ENCODE data around the gene RMRP. TPM values are rescaled to one million over a fixed set of nuclear protein-coding genes. Genes with fewer than 3 reads are reported as not detected.
"Not testable (repeated sequence)": the region's sequence is repeated elsewhere in the genome, so short reads cannot be mapped to it uniquely, and the experiment has no call there.

The RMRP gene
- total RNA-seq, 1 donor from 2014 or later: 35,708 TPM

DNA sequence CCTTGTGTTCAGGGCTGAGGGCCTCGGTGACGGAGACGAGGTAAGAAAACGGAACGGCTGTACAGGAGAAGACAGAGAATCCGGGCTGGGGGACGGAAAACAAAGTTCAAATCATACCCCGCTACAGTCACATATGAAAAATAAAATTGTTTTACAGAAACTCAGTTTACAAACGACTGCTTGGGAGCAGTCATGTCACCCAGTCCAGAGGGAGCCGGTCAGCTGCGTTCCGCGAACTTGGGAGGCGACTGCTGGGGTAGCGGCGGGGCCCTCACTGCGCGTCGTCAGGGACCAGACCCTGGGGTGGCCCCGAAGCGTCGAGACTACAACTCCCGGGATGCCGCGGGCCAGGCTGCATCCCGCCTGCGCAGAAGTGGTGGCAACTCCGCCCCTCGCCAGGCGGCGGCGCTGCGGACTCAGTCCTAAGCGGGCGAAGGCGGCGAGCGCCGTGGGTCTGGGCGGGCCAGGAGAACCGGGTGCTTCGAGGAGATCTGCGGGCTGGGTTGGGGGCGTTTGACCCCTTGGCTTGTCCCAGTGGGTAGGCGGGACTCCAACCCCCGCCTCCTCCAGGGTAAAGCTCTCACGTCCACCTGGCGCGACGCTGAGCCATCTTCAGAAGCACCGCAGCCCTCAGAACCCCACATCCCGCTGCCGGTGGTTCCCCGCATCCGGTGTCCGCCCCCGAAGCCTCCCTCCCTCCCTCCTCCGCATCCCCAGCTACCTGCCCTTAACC, 11.1 kb downstream of the RMRP start:
- peak; percentile 96 for DNase-seq
- Mint-ChIP-seq H3K27ac (ENCODE audit: unreplicated experiment) (peak overlapping the region; percentile 95), H3K9me3 (ENCODE audit: unreplicated experiment) (peaks cover 17% of the 10 kb centered on the region), H3K27me3 (ENCODE audit: unreplicated experiment) (peaks cover 24% of the 10 kb centered on the region), H3K36me3 (ENCODE audit: unreplicated experiment) (peaks cover 5% of the 10 kb centered on the region), H3K4me1 (ENCODE audit: low read depth, unreplicated experiment) (peaks cover 27% of the 10 kb centered on the region), H3K4me3 (ENCODE audit: unreplicated experiment) (peak overlapping the region; percentile 100)
- TF ChIP-seq, protein P1, sequence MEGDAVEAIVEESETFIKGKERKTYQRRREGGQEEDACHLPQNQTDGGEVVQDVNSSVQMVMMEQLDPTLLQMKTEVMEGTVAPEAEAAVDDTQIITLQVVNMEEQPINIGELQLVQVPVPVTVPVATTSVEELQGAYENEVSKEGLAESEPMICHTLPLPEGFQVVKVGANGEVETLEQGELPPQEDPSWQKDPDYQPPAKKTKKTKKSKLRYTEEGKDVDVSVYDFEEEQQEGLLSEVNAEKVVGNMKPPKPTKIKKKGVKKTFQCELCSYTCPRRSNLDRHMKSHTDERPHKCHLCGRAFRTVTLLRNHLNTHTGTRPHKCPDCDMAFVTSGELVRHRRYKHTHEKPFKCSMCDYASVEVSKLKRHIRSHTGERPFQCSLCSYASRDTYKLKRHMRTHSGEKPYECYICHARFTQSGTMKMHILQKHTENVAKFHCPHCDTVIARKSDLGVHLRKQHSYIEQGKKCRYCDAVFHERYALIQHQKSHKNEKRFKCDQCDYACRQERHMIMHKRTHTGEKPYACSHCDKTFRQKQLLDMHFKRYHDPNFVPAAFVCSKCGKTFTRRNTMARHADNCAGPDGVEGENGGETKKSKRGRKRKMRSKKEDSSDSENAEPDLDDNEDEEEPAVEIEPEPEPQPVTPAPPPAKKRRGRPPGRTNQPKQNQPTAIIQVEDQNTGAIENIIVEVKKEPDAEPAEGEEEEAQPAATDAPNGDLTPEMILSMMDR (IDR thresholded peaks at IDR 0.05; ENCODE audit: partially characterized antibody, unreplicated experiment): peak; percentile 93

DNA sequence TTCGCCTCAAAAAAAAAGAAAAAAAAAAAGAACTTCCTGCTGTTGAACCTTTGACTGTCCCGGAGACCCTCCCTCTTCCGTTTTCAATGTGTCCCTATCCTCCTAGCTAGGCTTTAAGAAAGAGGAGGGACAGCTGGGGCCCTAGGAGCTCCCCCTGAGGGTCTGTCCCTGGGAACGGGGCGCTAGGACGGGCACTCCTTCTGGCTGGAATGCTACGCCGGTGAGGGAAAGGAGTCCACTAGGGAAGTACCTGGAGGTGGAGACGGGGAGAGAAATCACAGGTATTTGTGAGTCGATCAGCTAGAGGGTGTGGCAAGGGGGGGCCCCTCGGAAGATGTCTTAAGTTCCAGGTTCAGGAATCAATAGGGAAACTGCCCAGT, 11.7 kb downstream of the RMRP start:
- peak overlapping the region; percentile 100 for H3K4me3 Mint-ChIP-seq (ENCODE audit: unreplicated experiment)
- no peak for DNase-seq
- H3K27ac Mint-ChIP-seq (ENCODE audit: unreplicated experiment): peak overlapping the region; percentile 95
- TF ChIP-seq, protein P1 (IDR thresholded peaks at IDR 0.05; ENCODE audit: partially characterized antibody, unreplicated experiment): no peak
- H3K36me3 Mint-ChIP-seq (ENCODE audit: unreplicated experiment): peaks cover 5% of the 10 kb centered on the region
- peaks cover 24% of the 10 kb centered on the region for H3K4me1 Mint-ChIP-seq (ENCODE audit: low read depth, unreplicated experiment)
- peaks cover 19% of the 10 kb centered on the region for H3K27me3 Mint-ChIP-seq (ENCODE audit: unreplicated experiment)
- H3K9me3 Mint-ChIP-seq (ENCODE audit: unreplicated experiment): peaks cover 17% of the 10 kb centered on the region

DNA sequence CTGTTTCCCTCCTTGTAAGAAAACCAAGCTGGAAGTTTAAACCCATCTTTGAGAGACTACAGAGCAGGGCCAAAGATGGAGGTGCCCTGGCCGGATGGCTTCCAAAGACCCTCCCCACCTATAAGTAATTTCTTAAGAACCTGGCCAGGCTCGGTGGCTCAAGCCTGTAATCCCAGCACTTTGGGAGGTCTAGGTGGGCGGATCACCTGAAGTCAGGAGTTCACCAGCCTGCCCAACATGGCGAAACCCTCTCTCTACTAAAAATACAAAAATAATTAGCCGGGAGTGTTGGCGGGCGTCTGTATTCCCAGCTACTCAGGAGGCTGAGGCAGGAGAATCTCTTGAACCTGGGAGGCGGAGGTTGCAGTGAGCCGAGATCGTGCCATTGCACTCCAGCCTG, 12.1 kb downstream of the RMRP start:
- peak overlapping the region; percentile 95 for H3K27ac Mint-ChIP-seq (ENCODE audit: unreplicated experiment)
- peaks cover 18% of the 10 kb centered on the region for H3K27me3 Mint-ChIP-seq (ENCODE audit: unreplicated experiment)
- peaks cover 17% of the 10 kb centered on the region for H3K9me3 Mint-ChIP-seq (ENCODE audit: unreplicated experiment)
- H3K36me3 Mint-ChIP-seq (ENCODE audit: unreplicated experiment); DNase-seq: not testable (repeated sequence)
- H3K4me1 Mint-ChIP-seq (ENCODE audit: low read depth, unreplicated experiment): peaks cover 22% of the 10 kb centered on the region
- H3K4me3 Mint-ChIP-seq (ENCODE audit: unreplicated experiment): peak overlapping the region; percentile 100

DNA sequence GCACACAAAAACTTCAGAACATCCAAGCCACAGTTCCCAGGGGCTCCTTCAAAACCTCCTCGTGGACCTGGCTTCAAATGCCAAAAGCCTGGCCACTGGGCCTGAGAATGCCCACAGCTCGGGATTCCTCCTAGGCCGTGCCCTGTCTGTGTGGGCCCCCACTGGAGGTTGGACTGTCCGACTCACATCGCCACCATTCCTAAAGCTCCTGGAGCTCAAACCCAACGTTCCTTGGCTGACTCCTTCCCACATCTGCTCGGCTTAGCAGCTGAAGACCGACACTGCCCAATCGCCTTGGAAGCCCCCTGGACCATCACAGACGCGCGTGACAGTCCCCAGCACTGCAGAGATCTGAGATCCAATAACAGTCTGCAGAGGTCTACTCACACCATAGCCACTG, 14.8 kb downstream of the RMRP start:
- Mint-ChIP-seq H3K4me1 (ENCODE audit: low read depth, unreplicated experiment) (peaks cover 11% of the 10 kb centered on the region), H3K27me3 (ENCODE audit: unreplicated experiment) (peaks cover 13% of the 10 kb centered on the region), H3K9me3 (ENCODE audit: unreplicated experiment) (peaks cover 13% of the 10 kb centered on the region), H3K27ac (ENCODE audit: unreplicated experiment) (no peak overlapping the region), H3K36me3 (ENCODE audit: unreplicated experiment) (peaks cover 10% of the 10 kb centered on the region), H3K4me3 (ENCODE audit: unreplicated experiment) (no peak overlapping the region)
- TF ChIP-seq, protein P1 (IDR thresholded peaks at IDR 0.05; ENCODE audit: partially characterized antibody, unreplicated experiment): no peak
- no peak for DNase-seq

DNA sequence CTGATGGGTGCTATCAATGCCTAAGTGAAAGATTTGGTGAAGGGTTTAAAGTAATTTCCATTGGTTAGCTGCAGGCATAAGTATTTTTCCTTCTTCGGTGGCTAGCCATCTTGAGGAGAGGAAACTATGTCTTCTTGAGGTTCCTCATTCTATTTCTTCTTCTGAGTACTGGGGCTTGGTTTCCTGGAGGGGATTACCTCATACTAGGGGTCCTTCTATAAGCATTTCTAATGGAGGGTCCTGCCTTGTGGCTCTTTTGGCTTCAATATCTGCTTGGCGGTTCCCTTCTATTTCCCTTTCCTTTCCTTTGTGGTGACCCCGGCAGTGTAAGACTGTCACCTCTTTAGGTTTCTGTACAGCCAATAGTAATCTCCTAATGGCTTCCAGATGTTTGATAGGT, 16.3 kb downstream of the RMRP start:
- not testable (repeated sequence) for DNase-seq

DNA sequence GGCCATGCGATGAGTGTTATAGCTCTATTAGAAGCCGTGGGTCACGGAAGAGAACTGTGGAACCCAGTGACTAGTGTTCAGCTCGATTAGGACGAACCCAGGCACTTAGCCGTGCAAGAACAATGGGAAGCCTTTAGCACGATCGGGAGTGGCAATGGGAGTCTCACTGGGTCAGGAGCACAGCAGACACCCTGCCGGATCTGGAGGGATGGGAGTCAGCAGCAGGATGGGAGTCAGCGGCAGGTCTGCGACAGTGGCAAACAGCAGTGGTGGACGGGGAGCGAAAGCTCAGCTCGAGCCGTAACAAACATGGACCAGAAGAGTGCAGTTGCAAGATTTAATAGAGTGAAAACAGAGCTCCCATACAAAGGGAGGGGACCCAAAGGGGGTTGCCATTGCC, 17.4 kb downstream of the RMRP start:
- H3K36me3 Mint-ChIP-seq (ENCODE audit: unreplicated experiment): peaks cover 19% of the 10 kb centered on the region
- not testable (repeated sequence) for DNase-seq; H3K4me3 Mint-ChIP-seq (ENCODE audit: unreplicated experiment); H3K9me3 Mint-ChIP-seq (ENCODE audit: unreplicated experiment); H3K27ac Mint-ChIP-seq (ENCODE audit: unreplicated experiment); H3K4me1 Mint-ChIP-seq (ENCODE audit: low read depth, unreplicated experiment); H3K27me3 Mint-ChIP-seq (ENCODE audit: unreplicated experiment)

More for the DNA sequence above, 16.3 kb downstream of the RMRP start:
- not testable (repeated sequence) for H3K27me3 Mint-ChIP-seq (ENCODE audit: unreplicated experiment); H3K4me1 Mint-ChIP-seq (ENCODE audit: low read depth, unreplicated experiment); H3K9me3 Mint-ChIP-seq (ENCODE audit: unreplicated experiment); H3K27ac Mint-ChIP-seq (ENCODE audit: unreplicated experiment); H3K4me3 Mint-ChIP-seq (ENCODE audit: unreplicated experiment)
- peaks cover 19% of the 10 kb centered on the region for H3K36me3 Mint-ChIP-seq (ENCODE audit: unreplicated experiment)

Data from glutamatergic neuron (in vitro differentiated cells).